GM13976 (cell line): ENCODE data around the gene GBGT1.

Experiments used
- DNase-seq: peaks from one replicate; pipeline ENCODE4 v3.0.0; 2012; ENCODE audit warnings: low spot score
- in situ Hi-C: fragments of 300-500 bp; cut with MboI; formaldehyde crosslinking; loops from one replicate; pipeline ENCODE4 v1.12.0; 2022; ENCODE audit warnings: low sequenced_read_pairs, mixed read lengths, inconsistent platforms; ENCODE audit not compliant: unreplicated experiment
- TF ChIP-seq, protein P1 (sequence below): IDR thresholded peaks from 2 replicates; pipeline ENCODE4 v1.5.1; 2012; ENCODE audit warnings: borderline replicate concordance, mild to moderate bottlenecking; ENCODE audit not compliant: insufficient read depth; ENCODE audit errors: extremely low read depth, missing control alignments, control extremely low read depth

The GBGT1 gene

DNA sequence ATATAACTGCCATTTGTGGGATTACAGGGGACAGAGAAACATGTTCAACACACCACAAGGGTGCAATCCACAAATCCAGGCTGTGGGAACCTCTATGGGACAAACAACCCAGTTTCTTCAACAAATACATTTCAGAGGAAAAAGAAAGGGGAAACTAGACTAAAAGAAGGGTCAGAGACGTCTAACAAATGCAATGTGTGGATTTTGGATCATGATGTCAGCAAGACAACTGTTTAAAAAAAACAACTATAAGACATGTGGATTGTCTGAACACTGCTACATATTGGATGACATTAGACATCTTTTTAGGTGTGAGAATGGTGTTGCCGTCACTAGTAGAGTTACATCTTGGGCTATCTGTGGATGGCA lies 38.8 kb downstream of the GBGT1 start:
- TF ChIP-seq, protein P1, sequence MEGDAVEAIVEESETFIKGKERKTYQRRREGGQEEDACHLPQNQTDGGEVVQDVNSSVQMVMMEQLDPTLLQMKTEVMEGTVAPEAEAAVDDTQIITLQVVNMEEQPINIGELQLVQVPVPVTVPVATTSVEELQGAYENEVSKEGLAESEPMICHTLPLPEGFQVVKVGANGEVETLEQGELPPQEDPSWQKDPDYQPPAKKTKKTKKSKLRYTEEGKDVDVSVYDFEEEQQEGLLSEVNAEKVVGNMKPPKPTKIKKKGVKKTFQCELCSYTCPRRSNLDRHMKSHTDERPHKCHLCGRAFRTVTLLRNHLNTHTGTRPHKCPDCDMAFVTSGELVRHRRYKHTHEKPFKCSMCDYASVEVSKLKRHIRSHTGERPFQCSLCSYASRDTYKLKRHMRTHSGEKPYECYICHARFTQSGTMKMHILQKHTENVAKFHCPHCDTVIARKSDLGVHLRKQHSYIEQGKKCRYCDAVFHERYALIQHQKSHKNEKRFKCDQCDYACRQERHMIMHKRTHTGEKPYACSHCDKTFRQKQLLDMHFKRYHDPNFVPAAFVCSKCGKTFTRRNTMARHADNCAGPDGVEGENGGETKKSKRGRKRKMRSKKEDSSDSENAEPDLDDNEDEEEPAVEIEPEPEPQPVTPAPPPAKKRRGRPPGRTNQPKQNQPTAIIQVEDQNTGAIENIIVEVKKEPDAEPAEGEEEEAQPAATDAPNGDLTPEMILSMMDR, result no peak
- DNase-seq, result no peak
- in situ Hi-C loops, result no loop called here

DNA sequence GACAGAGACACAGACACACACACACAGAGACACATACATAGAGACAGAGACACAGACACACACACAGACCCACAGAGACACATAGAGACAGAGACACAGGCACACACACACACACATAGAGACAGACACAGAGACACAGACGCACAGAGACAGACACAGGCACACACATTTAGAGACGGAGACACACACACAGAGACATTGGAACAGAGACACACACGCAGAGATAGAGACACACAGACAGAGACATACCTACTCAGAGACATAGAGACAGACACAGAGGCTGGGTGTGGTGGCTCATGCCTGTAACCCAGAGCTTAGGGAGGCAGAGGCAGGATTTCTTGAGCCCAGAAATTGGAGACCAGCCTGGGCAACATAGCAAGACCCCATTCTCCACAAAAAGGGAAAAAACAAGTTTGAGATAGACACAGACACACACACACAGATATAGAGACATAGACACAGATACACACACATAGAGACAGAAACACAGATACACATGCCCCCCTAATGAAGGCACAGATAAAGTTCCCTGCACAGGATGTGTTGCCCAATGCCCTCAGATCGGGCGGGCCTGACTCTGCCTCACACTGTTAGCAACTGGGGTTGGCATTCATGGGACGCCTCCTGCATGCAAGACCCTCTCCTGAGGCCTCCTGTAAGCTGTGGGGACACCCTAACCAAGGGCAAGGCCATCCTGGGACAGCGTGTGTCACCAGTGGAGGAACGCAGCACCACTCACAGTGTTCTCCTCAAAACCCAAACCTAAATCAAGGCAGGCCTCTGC lies 39.4 kb downstream of the GBGT1 start:
- TF ChIP-seq, protein P1, result no peak
- no peak for DNase-seq
- in situ Hi-C loops, result no loop called here

DNA sequence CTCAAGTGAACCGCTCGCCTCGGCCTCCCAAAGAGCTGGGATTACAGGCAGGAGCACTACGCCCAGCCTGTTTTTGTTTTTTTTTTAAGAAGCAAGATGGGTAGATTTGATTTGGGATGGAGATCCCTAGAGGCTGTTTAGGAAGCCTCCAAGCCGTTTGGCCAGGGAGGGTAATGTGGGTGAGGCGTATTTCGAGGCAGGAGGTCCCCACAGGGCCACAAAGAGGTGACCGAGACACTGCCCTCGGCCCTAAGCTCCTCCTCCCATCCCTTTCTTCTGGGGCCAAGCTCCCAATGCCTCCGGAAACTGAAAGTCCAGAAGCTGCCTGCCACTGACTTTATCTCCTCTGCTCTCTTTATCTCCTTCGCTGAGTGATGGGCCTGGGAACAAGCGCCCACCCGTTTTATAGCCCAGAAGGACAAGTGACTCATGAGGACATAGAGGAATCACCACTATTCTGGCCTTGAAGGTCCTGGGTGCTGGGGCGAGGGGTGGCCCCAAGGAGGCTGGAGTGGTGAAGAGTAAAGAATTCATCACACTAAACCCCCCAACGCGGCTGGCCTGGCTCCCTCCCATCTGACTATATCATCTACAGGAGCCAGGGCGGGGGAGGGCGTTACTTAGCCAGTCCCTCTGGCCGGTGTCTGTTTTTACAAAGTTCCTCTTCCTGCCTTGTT lies 40.6 kb downstream of the GBGT1 start:
- DNase-seq, result no peak
- in situ Hi-C loops, result no loop called here
- TF ChIP-seq, protein P1, result no peak

DNA sequence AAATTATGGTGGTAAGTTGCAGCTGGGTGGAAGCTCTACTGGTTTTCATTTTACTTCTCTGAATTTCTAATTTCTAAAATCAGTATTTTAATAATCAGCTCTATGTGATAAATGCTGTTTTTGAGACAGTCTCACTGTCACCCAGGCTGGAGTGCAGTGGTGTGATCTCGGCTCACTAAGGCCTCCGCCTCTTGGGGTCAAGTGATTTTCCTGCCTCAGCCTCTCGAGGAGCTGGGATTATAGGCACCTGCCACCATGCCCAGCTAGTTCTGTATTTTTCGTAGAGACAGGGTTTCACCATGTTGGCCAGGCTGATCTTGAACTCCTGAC lies 41.1 kb downstream of the GBGT1 start:
- in situ Hi-C loops, result no loop called here
- TF ChIP-seq, protein P1, result no peak
- no peak for DNase-seq

DNA sequence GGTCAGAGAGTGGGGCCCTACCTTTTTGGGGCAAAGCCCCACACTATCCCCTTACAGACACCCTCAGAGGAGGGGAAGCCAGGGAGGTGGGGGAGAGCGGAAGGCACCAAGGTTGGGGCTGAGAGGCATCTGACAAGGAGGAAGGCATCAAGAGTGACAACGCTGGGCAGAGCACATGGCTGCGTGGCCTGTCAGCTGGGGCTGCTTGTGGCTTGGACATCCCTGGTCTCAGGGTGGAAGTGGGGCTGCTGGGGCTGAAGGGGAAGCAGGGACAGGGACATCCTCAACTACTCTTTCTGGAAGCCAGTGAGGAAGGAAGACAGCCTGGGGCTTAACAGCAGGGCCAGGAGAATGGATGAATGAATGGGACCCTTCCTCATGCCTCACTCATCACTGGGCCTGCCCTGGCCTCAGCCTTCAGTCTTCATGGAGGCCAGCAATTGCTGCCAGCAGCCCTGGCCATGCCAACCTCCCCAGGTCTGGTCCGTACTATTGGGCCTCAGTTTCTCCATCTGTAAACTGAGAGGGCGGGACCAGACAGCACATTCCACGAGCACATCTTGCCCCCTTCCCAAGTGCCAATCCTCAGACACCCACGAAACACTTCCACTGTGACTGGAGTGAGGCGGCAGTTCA lies 41.7 kb downstream of the GBGT1 start:
- TF ChIP-seq, protein P1, result no peak
- in situ Hi-C loops, result no loop called here
- no peak for DNase-seq

DNA sequence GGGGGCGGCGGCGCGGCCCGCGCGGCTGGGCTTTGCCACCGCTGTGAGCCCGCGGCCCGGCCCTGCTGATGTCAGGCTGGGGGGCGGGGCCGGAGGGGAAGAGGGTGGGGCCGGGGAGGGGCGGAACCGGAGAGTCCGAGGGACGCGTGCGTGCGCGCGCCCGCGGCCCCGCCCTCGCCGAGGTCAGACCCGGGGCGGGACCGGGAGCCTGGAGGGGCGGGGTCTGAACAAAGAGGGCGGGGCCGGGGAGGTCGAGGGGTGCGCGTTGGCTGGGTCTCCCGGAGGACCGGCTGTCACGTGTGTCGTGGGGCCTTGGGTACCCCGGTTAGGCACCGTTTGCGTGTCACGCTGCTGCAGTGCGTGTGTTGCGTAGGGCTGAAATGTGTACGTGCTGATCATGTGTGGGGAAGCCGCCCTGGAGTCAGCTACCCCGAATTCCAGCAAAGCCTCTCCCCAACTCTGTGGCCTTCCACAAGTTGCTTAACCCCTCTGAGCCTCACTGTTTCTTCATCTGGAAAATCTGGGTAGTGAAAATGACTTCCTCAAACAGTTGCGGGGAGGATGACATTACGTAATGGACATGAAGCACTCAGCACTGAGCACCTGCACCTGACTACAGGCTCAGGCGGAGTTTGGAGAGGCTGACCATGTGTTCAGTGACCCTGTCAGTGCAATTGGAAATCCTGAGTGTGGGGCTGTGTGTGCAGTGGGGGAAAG lies 42.4 kb downstream of the GBGT1 start, which contains the start of gene RALGDS:
RALGDS (minus strand) TSS at position 43 of the 717 bp plus-strand sequence. CDS start 86 bp downstream, outside the sequence.
- TF ChIP-seq, protein P1, result no peak
- in situ Hi-C loops, result no loop called here
- peak; percentile 98 for DNase-seq
